Uterus (tissue), 4 donors: ENCODE measurements around the gene ASCC3. TPM values are rescaled to one million over a fixed set of nuclear protein-coding genes. Genes with fewer than 3 reads are reported as not detected.

ENCODE experiments used
- DNase-seq, 2 donors: peaks; one replicate each; pipeline ENCODE4 v3.0.0-alpha.2; 2019 to 2020
- H3K27ac ChIP-seq, 2 donors: fragments of 200-600 bp; sonication (generic); 1 replicate in 1 of 2; 2 replicates in 1 of 2; pipeline ENCODE4 v1.5.1; 2016 to 2018
- H3K27me3 ChIP-seq, 2 donors: fragments of 200-600 bp; sonication (generic); one replicate each; pipeline ENCODE4 v1.5.1; 2018 to 2019; ENCODE audit warnings: control low read depth in 1 of 2
- H3K36me3 ChIP-seq, 2 donors: fragments of 200-600 bp; sonication (generic); one replicate each; pipeline ENCODE4 v1.5.1; 2019; ENCODE audit warnings: control low read depth in 1 of 2
- H3K4me1 ChIP-seq, 2 donors: fragments of 200-600 bp; sonication (generic); one replicate each; pipeline ENCODE4 v1.5.1; 2018 to 2019; ENCODE audit warnings: control low read depth in 1 of 2
- H3K4me3 ChIP-seq, 2 donors: fragments of 200-600 bp; sonication (generic); 1 replicate in 1 of 2; 2 replicates in 1 of 2; pipeline ENCODE4 v1.5.1; 2018 to 2019; ENCODE audit warnings: mild to moderate bottlenecking in 1 of 2
- H3K9me3 ChIP-seq, 2 donors: fragments of 200-600 bp; sonication (generic); one replicate each; pipeline ENCODE4 v1.5.1; 2019; ENCODE audit warnings: control low read depth in 1 of 2
- CTCF ChIP-seq, 4 experiments: fragments of 200-600 bp in 2 of 4; fragments of 450-650 bp in 2 of 4; sonication (generic) in 2 of 4; IDR thresholded peaks; one replicate each; pipeline ENCODE4 v1.5.1; 2016 to 2019; ENCODE audit warnings: antibody characterized with exemption in 4 of 4, mild to moderate bottlenecking in 2 of 4, moderate library complexity in 1 of 4
- POLR2A ChIP-seq, 2 donors: fragments of 450-650 bp; IDR thresholded peaks; one replicate each; pipeline ENCODE4 v1.6.1; 2016; ENCODE audit warnings: antibody characterized with exemption in 2 of 2, mild to moderate bottlenecking in 1 of 2, moderate library complexity in 1 of 2
- intact Hi-C: fragments of 100-400 bp; cut with DNase I; formaldehyde crosslinking; loops from one replicate; pipeline ENCODE4 v1.15.1; 2023; ENCODE audit warnings: low total_unique reads
- total RNA-seq, 4 donors: library from RNA; depleted of rRNA in 3 of 4; stranded (reverse); fragments of >200 nt in 3 of 4; gene quantifications; one replicate each; pipeline versions ENCODE4 v1.1.0 to v1.2.4, GENCODE V29; 2014 to 2023
- donor health status: DM: yes; HTN: yes; CAD: no.

The ASCC3 gene
- total RNA-seq, 4 donors from 2014 or later = 14.3 to 92.4 (median 33.2) TPM

DNA sequence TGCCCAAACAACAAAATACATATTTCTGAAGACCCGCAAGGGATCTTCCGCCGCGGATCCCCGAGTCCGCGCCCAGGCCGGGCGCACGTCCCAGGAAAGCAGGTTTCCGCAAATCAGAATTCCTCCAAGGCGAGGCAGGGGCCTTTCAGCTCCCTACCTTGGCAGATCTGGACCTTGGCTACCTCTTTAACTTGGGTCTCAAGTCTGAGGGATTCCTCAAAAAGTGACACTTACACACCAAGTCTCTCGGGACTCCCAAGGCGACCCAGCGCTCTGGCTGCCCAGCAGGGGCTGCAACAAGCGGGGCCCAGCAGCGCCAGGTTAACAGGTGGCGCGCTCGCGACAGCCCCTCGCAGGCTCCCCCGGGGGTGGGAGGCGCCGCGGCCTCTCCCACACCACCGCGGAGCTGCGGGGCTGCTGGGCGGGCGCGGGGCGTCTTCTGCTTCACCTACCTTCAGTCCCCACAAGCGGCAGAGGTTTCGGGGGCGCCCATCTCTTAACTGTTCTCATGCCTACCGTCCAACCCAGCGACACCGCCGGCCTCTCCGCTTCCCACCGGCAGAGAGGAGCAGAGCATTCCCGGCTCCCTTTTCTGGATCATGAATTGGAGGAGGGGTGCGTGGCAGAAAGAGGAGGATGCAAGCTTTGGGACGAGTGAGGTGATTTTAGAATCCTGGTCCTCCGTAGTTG lies 416.8 kb downstream of the ASCC3 start:
- H3K27ac ChIP-seq = no peak overlapping the region
- H3K4me1 ChIP-seq = no peaks in the 10 kb centered on the region
- H3K4me3 ChIP-seq = no peak overlapping the region
- intact Hi-C loops = no loop called here
- H3K27me3 ChIP-seq = peaks cover 11 to 97% of the 10 kb centered on the region in 2 donors
- no peak for DNase-seq
- H3K36me3 ChIP-seq = no peaks in the 10 kb centered on the region
- no peaks in the 10 kb centered on the region for H3K9me3 ChIP-seq
- TF ChIP-seq POLR2A (IDR thresholded peaks at IDR 0.05) (no peak), CTCF (IDR thresholded peaks at IDR 0.05) (no peak)

DNA sequence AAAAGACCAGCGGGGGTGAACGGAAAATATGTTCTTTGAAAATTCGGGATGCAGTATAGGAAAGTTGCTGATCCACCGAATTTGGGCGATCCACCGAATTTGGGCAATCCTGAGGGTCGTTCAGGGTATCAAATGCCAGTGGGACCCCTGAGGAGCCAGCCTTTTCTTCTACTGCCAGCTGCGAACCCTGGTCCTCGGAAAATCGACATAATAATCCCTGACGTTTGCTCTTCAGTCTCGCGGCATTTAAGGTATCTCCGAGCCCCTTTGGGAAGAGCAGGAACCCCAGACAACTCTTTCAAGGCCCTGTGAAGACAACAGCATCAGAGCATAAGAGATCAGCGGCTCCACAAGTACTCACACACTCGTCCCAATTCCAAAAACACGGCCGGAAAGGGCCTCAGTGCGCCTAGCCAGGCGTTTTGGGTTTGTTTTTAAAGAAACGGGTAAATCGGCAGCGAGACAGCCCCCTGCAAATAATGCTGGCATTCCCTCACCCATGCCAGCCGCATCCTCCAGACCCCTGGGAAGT lies 417.4 kb downstream of the ASCC3 start:
- Histone ChIP-seq H3K4me3 (no peak overlapping the region), H3K27ac (no peak overlapping the region), H3K9me3 (no peaks in the 10 kb centered on the region), H3K4me1 (no peaks in the 10 kb centered on the region), H3K27me3 (peaks cover 11 to 99% of the 10 kb centered on the region in 2 donors), H3K36me3 (no peaks in the 10 kb centered on the region)
- DNase-seq = no peak
- intact Hi-C loops = no loop called here
- no peak for TF ChIP-seq POLR2A (IDR thresholded peaks at IDR 0.05)
- no peak for TF ChIP-seq CTCF (IDR thresholded peaks at IDR 0.05)

DNA sequence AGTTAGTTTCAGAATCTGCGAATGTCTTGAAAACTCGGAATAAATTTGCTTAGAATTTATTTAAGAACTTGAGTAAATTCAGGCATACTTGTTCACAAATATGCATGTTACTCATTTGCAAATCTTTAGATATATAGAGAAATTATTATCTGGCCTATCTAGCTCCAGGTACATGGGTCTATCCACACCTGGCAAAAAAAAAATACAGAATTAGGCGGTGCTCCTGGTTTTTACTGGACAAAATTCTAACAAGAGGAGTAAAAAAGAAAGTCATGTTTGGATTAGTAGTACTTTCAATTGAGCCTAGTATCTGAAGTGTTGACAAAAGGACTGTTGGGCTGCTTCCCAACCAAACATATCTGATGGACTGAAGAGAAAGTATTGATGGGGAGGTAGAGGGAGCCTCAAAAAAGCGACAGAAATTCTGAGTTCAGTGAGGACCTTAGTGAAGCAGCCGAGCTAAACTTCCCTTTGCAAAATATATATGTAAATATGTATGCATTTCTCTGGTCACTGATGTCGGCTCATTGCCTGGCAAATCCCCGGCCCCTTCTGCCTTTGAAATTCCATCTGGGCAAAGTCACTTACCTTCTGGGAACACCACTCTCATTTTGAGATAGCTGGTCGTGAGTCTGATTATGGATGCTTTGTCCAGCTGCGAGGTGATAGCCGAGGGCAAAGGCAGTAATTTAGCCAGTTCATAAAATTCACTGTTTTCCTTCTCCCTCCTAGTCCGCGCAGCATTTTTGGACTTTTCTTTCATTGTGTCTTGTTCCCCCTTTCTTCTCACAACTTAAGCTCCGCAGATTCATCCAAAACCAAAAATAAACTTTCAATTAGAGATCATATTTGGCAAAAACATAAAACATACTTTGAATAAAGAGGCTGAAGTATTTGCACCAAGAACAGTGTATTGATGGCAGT lies 418.2 kb downstream of the ASCC3 start:
- peaks cover 16 to 98% of the 10 kb centered on the region in 2 donors for H3K27me3 ChIP-seq
- H3K4me1 ChIP-seq = no peaks in the 10 kb centered on the region
- TF ChIP-seq POLR2A (IDR thresholded peaks at IDR 0.05) (no peak), CTCF (IDR thresholded peaks at IDR 0.05) (no peak)
- H3K4me3 ChIP-seq = no peak overlapping the region
- intact Hi-C loops = no loop called here
- H3K36me3 ChIP-seq = no peaks in the 10 kb centered on the region
- no peaks in the 10 kb centered on the region for H3K9me3 ChIP-seq
- no peak for DNase-seq
- no peak overlapping the region for H3K27ac ChIP-seq

GRCh38 chr6:100461917-100462705 lies 419.0 kb downstream of the ASCC3 start:
- H3K36me3 ChIP-seq = no peaks in the 10 kb centered on the region
- H3K4me3 ChIP-seq = no peak overlapping the region
- no peak overlapping the region for H3K27ac ChIP-seq
- TF ChIP-seq CTCF (IDR thresholded peaks at IDR 0.05) = no peak
- H3K27me3 ChIP-seq = peaks cover 16 to 98% of the 10 kb centered on the region in 2 donors
- H3K4me1 ChIP-seq = no peaks in the 10 kb centered on the region
- intact Hi-C loops = no loop called here
- no peaks in the 10 kb centered on the region for H3K9me3 ChIP-seq
- no peak for DNase-seq
